WI38 (cell line): ENCODE measurements around the gene RGS7.

Source experiments
- H3K4me3 ChIP-seq: 2 replicates; pipeline ENCODE4 v1.5.1; 2011; ENCODE audit warnings: low read depth, mild to moderate bottlenecking, control low read depth, low read length
- CTCF ChIP-seq: IDR thresholded peaks from 2 replicates; pipeline ENCODE4 v1.5.1; 2012; ENCODE audit warnings: low read depth, mild to moderate bottlenecking, control low read depth, low read length

The RGS7 gene

GRCh38 chr1:241215203-241215602 lies 141.8 kb downstream of the RGS7 start:
- H3K4me3 ChIP-seq: no peak overlapping the region
- TF ChIP-seq CTCF: no peak

GRCh38 chr1:241213139-241213538 lies 143.9 kb downstream of the RGS7 start:
- TF ChIP-seq CTCF: no peak
- no peak overlapping the region for H3K4me3 ChIP-seq

- no peak for TF ChIP-seq CTCF
- H3K4me3 ChIP-seq: no peak overlapping the region
These were observed 144.4 kb downstream of the RGS7 start for GRCh38 chr1:241212628-241213027.

GRCh38 chr1:241208910-241209379 lies 148.1 kb downstream of the RGS7 start:
- TF ChIP-seq CTCF: no peak
- H3K4me3 ChIP-seq: no peak overlapping the region

GRCh38 chr1:241203817-241204216 lies 153.2 kb downstream of the RGS7 start:
- TF ChIP-seq CTCF: no peak
- no peak overlapping the region for H3K4me3 ChIP-seq

GRCh38 chr1:241202401-241202800 lies 154.6 kb downstream of the RGS7 start:
- H3K4me3 ChIP-seq: no peak overlapping the region

GRCh38 chr1:241186716-241187115 lies 170.3 kb downstream of the RGS7 start:
- no peak for TF ChIP-seq CTCF
- H3K4me3 ChIP-seq: no peak overlapping the region

More at GRCh38 chr1:241202401-241202800, 154.6 kb downstream of the RGS7 start:
- no peak for TF ChIP-seq CTCF
